ENCODE data around the gene HOXA9.

HOXA9 gene

GRCh38 chr7:27165996-27166530 lies 726 bp upstream of the HOXA9 start (continued):
- TF ChIP-seq, protein P1, sequence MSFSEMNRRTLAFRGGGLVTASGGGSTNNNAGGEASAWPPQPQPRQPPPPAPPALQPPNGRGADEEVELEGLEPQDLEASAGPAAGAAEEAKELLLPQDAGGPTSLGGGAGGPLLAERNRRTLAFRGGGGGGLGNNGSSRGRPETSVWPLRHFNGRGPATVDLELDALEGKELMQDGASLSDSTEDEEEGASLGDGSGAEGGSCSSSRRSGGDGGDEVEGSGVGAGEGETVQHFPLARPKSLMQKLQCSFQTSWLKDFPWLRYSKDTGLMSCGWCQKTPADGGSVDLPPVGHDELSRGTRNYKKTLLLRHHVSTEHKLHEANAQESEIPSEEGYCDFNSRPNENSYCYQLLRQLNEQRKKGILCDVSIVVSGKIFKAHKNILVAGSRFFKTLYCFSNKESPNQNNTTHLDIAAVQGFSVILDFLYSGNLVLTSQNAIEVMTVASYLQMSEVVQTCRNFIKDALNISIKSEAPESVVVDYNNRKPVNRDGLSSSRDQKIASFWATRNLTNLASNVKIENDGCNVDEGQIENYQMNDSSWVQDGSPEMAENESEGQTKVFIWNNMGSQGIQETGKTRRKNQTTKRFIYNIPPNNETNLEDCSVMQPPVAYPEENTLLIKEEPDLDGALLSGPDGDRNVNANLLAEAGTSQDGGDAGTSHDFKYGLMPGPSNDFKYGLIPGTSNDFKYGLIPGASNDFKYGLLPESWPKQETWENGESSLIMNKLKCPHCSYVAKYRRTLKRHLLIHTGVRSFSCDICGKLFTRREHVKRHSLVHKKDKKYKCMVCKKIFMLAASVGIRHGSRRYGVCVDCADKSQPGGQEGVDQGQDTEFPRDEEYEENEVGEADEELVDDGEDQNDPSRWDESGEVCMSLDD (tag by site-specific recombination; IDR thresholded peaks at IDR 0.05), result peak; percentile 17; the same call in 1 of the 2 replicates
- no peak for TF ChIP-seq TSHZ1 (tag by site-specific recombination; IDR thresholded peaks at IDR 0.05; ENCODE audit: borderline replicate concordance)
- no peak for TF ChIP-seq SP2 (tag by site-specific recombination; IDR thresholded peaks at IDR 0.05)
- TF ChIP-seq ZNF521 (tag by site-specific recombination; IDR thresholded peaks at IDR 0.05), result no peak
- 0 out of 2 replicates have a peak, but pooled peaks have one; percentile 4 for TF ChIP-seq ZNF449 (tag by site-specific recombination; IDR thresholded peaks at IDR 0.05)
- peak; percentile 76; the same call in 1 of the 2 replicates for TF ChIP-seq ZNF366 (tag by site-specific recombination; conservative IDR thresholded peaks at IDR 0.05)
- TF ChIP-seq ZNF214 (tag by site-specific recombination; IDR thresholded peaks at IDR 0.05; ENCODE audit: borderline replicate concordance), result no peak
- peak; percentile 70 for TF ChIP-seq GLIS2 (tag by site-specific recombination; IDR thresholded peaks at IDR 0.05)
- 0 out of 2 replicates have a peak, but pooled peaks have one; percentile 45 for TF ChIP-seq ZNF76 (tag by site-specific recombination; IDR thresholded peaks at IDR 0.05; ENCODE audit: borderline replicate concordance, low read depth)
- TF ChIP-seq, protein P2, sequence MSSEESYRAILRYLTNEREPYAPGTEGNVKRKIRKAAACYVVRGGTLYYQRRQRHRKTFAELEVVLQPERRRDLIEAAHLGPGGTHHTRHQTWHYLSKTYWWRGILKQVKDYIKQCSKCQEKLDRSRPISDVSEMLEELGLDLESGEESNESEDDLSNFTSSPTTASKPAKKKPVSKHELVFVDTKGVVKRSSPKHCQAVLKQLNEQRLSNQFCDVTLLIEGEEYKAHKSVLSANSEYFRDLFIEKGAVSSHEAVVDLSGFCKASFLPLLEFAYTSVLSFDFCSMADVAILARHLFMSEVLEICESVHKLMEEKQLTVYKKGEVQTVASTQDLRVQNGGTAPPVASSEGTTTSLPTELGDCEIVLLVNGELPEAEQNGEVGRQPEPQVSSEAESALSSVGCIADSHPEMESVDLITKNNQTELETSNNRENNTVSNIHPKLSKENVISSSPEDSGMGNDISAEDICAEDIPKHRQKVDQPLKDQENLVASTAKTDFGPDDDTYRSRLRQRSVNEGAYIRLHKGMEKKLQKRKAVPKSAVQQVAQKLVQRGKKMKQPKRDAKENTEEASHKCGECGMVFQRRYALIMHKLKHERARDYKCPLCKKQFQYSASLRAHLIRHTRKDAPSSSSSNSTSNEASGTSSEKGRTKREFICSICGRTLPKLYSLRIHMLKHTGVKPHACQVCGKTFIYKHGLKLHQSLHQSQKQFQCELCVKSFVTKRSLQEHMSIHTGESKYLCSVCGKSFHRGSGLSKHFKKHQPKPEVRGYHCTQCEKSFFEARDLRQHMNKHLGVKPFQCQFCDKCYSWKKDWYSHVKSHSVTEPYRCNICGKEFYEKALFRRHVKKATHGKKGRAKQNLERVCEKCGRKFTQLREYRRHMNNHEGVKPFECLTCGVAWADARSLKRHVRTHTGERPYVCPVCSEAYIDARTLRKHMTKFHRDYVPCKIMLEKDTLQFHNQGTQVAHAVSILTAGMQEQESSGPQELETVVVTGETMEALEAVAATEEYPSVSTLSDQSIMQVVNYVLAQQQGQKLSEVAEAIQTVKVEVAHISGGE (tag by site-specific recombination; conservative IDR thresholded peaks at IDR 0.05; ENCODE audit: low read depth), result no peak
- TF ChIP-seq GLIS1 (tag by site-specific recombination; IDR thresholded peaks at IDR 0.05), result peak; percentile 3; the same call in 1 of the 2 replicates
- TF ChIP-seq, protein P3, sequence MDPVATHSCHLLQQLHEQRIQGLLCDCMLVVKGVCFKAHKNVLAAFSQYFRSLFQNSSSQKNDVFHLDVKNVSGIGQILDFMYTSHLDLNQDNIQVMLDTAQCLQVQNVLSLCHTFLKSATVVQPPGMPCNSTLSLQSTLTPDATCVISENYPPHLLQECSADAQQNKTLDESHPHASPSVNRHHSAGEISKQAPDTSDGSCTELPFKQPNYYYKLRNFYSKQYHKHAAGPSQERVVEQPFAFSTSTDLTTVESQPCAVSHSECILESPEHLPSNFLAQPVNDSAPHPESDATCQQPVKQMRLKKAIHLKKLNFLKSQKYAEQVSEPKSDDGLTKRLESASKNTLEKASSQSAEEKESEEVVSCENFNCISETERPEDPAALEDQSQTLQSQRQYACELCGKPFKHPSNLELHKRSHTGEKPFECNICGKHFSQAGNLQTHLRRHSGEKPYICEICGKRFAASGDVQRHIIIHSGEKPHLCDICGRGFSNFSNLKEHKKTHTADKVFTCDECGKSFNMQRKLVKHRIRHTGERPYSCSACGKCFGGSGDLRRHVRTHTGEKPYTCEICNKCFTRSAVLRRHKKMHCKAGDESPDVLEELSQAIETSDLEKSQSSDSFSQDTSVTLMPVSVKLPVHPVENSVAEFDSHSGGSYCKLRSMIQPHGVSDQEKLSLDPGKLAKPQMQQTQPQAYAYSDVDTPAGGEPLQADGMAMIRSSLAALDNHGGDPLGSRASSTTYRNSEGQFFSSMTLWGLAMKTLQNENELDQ (tag by site-specific recombination; IDR thresholded peaks at IDR 0.05; ENCODE audit: low read depth), result no peak
- peak; percentile 56 for TF ChIP-seq ZNF335 (tag by site-specific recombination; conservative IDR thresholded peaks at IDR 0.05)
- TF ChIP-seq ZNF488 (tag by site-specific recombination; IDR thresholded peaks at IDR 0.05), result no peak
- TF ChIP-seq ZNF701 (tag by site-specific recombination; IDR thresholded peaks at IDR 0.05), result no peak
- TF ChIP-seq SCRT1 (tag by site-specific recombination; IDR thresholded peaks at IDR 0.05; ENCODE audit: borderline replicate concordance), result 0 out of 2 replicates have a peak, but pooled peaks have one; percentile 5
- no peak for TF ChIP-seq ZNF776 (tag by site-specific recombination; IDR thresholded peaks at IDR 0.05; ENCODE audit: borderline replicate concordance)
- peak; percentile 15; the same call in 1 of the 2 replicates for TF ChIP-seq ZNF561 (tag by site-specific recombination; IDR thresholded peaks at IDR 0.05; ENCODE audit: borderline replicate concordance)
- 0 out of 2 replicates have a peak, but pooled peaks have one; percentile 9 for TF ChIP-seq ZBTB8A (tag by site-specific recombination; IDR thresholded peaks at IDR 0.05)
- TF ChIP-seq ZBTB48 (tag by site-specific recombination; IDR thresholded peaks at IDR 0.05), result peak; percentile 47
- TF ChIP-seq ZNF785 (tag by site-specific recombination; IDR thresholded peaks at IDR 0.05), result no peak
- TF ChIP-seq, protein P4, sequence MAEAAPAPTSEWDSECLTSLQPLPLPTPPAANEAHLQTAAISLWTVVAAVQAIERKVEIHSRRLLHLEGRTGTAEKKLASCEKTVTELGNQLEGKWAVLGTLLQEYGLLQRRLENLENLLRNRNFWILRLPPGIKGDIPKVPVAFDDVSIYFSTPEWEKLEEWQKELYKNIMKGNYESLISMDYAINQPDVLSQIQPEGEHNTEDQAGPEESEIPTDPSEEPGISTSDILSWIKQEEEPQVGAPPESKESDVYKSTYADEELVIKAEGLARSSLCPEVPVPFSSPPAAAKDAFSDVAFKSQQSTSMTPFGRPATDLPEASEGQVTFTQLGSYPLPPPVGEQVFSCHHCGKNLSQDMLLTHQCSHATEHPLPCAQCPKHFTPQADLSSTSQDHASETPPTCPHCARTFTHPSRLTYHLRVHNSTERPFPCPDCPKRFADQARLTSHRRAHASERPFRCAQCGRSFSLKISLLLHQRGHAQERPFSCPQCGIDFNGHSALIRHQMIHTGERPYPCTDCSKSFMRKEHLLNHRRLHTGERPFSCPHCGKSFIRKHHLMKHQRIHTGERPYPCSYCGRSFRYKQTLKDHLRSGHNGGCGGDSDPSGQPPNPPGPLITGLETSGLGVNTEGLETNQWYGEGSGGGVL (tag by site-specific recombination; IDR thresholded peaks at IDR 0.05), result no peak
